Measurements from ENCODE around the gene KRTAP5-8.
"Not testable (repeated sequence)": the region's sequence is repeated elsewhere in the genome, so short reads cannot be mapped to it uniquely, and the experiment has no call there.

Gene KRTAP5-8

GRCh38 chr11:71537977-71538665 is at the start of gene KRTAP5-8:
TSS of gene KRTAP5-8 (plus strand) at chr11:71538025. CDS start at chr11:71538056, 31 bp downstream.
- not testable (repeated sequence) for DNase-seq

GRCh38 chr11:71488681-71489270 is 49.0 kb upstream of the KRTAP5-8 start:
- DNase-seq, result no peak

GRCh38 chr11:71489311-71490043 is 48.3 kb upstream of the KRTAP5-8 start:
- peak; percentile 81 for DNase-seq

GRCh38 chr11:71490044-71490730 is 47.6 kb upstream of the KRTAP5-8 start:
- no peak for DNase-seq

GRCh38 chr11:71490731-71491390 is 47.0 kb upstream of the KRTAP5-8 start:
- no peak for DNase-seq

- no peak for DNase-seq
Measured at GRCh38 chr11:71491531-71491930, 46.3 kb upstream of the KRTAP5-8 start.

- DNase-seq, result no peak
Measured at GRCh38 chr11:71491940-71492339, 45.9 kb upstream of the KRTAP5-8 start.

- no peak for DNase-seq
Measured at GRCh38 chr11:71495286-71496230, 42.3 kb upstream of the KRTAP5-8 start.

GRCh38 chr11:71496421-71496820 is 41.4 kb upstream of the KRTAP5-8 start:
- DNase-seq, result no peak

GRCh38 chr11:71498091-71498490 is 39.7 kb upstream of the KRTAP5-8 start:
- DNase-seq, result no peak

GRCh38 chr11:71499125-71499524 is 38.7 kb upstream of the KRTAP5-8 start:
- DNase-seq, result no peak

GRCh38 chr11:71499546-71499945 is 38.3 kb upstream of the KRTAP5-8 start:
- DNase-seq, result no peak

GRCh38 chr11:71500601-71501021 is 37.2 kb upstream of the KRTAP5-8 start:
- DNase-seq, result no peak

- DNase-seq, result no peak
Measured at GRCh38 chr11:71501071-71501985, 36.5 kb upstream of the KRTAP5-8 start.

GRCh38 chr11:71502026-71502425 is 35.8 kb upstream of the KRTAP5-8 start:
- no peak for DNase-seq

- DNase-seq, result no peak
Measured at GRCh38 chr11:71502871-71503435, 34.9 kb upstream of the KRTAP5-8 start.

- no peak for DNase-seq
Measured at GRCh38 chr11:71504531-71504930, 33.3 kb upstream of the KRTAP5-8 start.

GRCh38 chr11:71505001-71505400 is 32.8 kb upstream of the KRTAP5-8 start:
- DNase-seq, result no peak

GRCh38 chr11:71505781-71506180 is 32.0 kb upstream of the KRTAP5-8 start:
- no peak for DNase-seq

GRCh38 chr11:71507102-71507501 is 30.7 kb upstream of the KRTAP5-8 start:
- DNase-seq, result no peak

Measured in activated CD4-positive, alpha-beta T cell treated with anti-CD3 and anti-CD28 coated beads for 48 hours (primary cell).